ENCODE results near the gene RALGPS1. TPM values are rescaled to one million over a fixed set of nuclear protein-coding genes. Genes with fewer than 3 reads are reported as not detected.

RALGPS1 gene
- total and polyA plus RNA-seq, 2 of the 13 experiments (the other 11 are each of a cell fraction or from before 2014, with no cell fraction given), result 3.7 to 6.5 TPM

- DNase-seq (ENCODE audit: low spot score) (no peak), ATAC-seq (no peak), FAIRE-seq (no peak)
- ChIA-PET POLR2A (no interaction called here), CTCF (ENCODE audit: low intra/inter-chr PET ratio, low total read pairs) (no interaction called here)
- Histone ChIP-seq H3K4me1 (ENCODE audit: insufficient read depth, low read length) (no peaks in the 10 kb centered on the region), H2AFZ (ENCODE audit: low read length) (no peak overlapping the region), H3K27ac (ENCODE audit: extremely low read length, insufficient read depth, low read length) (no peak overlapping the region), H3K4me2 (ENCODE audit: low read depth, low read length) (no peak overlapping the region), H4K20me1 (ENCODE audit: insufficient read depth, low read length) (no peaks in the 10 kb centered on the region), H3K27me3 (ENCODE audit: control insufficient read depth in 1 of 2, insufficient read depth in 2 of 2, low read length in 2 of 2) (no peaks in the 10 kb centered on the region), H3K79me2 (ENCODE audit: insufficient read depth, low read length) (no peaks in the 10 kb centered on the region), H3K4me3 (replicated peaks in 1 of 3; ENCODE audit: insufficient read depth in 1 of 3, low read depth in 2 of 3, low read length in 3 of 3) (no peak overlapping the region), H3K36me3 (replicated peaks in 1 of 2; ENCODE audit: control insufficient read depth in 1 of 2, insufficient read depth in 2 of 2, low read length in 2 of 2) (no peaks in the 10 kb centered on the region), H3K9ac (ENCODE audit: insufficient read depth, low read depth, low read length) (no peak overlapping the region), H3K9me3 (ENCODE audit: low read length) (no peaks in the 10 kb centered on the region)
- 95% methylated on average over 10 of the region's 10 CpGs for WGBS (ENCODE audit: low lambda C conversion rate)
- intact Hi-C loops (cut with micrococcal nuclease; ENCODE audit: unreplicated experiment), result no loop called here
- TF ChIP-seq ZNF7 (CRISPR knock-in tag; IDR thresholded peaks at IDR 0.05) (no peak), HDAC1 (CRISPR knock-in tag; IDR thresholded peaks at IDR 0.05) (no peak), U2AF1 (optimal IDR thresholded peaks at IDR 0.05; ENCODE audit: low read depth, low read length) (no peak), ZFY (CRISPR knock-in tag; IDR thresholded peaks at IDR 0.05) (no peak), ZKSCAN8 (CRISPR knock-in tag; IDR thresholded peaks at IDR 0.05; ENCODE audit: borderline replicate concordance) (no peak), HHEX (CRISPR knock-in tag; IDR thresholded peaks at IDR 0.05) (no peak), DMAP1 (CRISPR knock-in tag; IDR thresholded peaks at IDR 0.05) (no peak), ZNF775 (CRISPR knock-in tag; IDR thresholded peaks at IDR 0.05; ENCODE audit: borderline replicate concordance) (no peak), POLR2AphosphoS5 (IDR thresholded peaks at IDR 0.05; ENCODE audit: low read depth, low read length) (no peak), DPF2 (CRISPR knock-in tag; IDR thresholded peaks at IDR 0.05; ENCODE audit: borderline replicate concordance, low read depth) (no peak), CREBL2 (CRISPR knock-in tag; IDR thresholded peaks at IDR 0.05; ENCODE audit: borderline replicate concordance) (no peak), ADNP (CRISPR knock-in tag; IDR thresholded peaks at IDR 0.05) (no peak), SMYD3 (CRISPR knock-in tag; IDR thresholded peaks at IDR 0.05) (no peak), HMG20A (CRISPR knock-in tag; IDR thresholded peaks at IDR 0.05; ENCODE audit: borderline replicate concordance) (no peak), NPAS2 (CRISPR knock-in tag; IDR thresholded peaks at IDR 0.05; ENCODE audit: borderline replicate concordance) (no peak)
- in situ Hi-C loops (cut with HindIII; ENCODE audit: extremely low pct_ligation_motif_present, low pct_unique_long_range_greater_than_20kb), result no loop called here
- BruUV-seq (replicated peaks), result no TSS peak
These were observed 59.3 kb downstream of the RALGPS1 start for GRCh38 chr9:126973651-126974529.

Data from HepG2 (cell line).